ENCODE results near the gene TMEM190.

Gene TMEM190

GRCh38 chr19:55362174-55362989 lies 14.2 kb upstream of the TMEM190 start:
- no peaks in the 10 kb centered on the region for H3K27me3 ChIP-seq (ENCODE audit: control insufficient read depth in 1 of 2, insufficient read depth in 2 of 2, low read length in 2 of 2)
- no peak overlapping the region for H3K9ac ChIP-seq (ENCODE audit: low read depth in 1 of 2, low read length in 2 of 2)
- H3K36me3 ChIP-seq (ENCODE audit: control insufficient read depth in 1 of 2, insufficient read depth in 2 of 2, low read length in 2 of 2), result no peaks in the 10 kb centered on the region
- H3K4me3 ChIP-seq (ENCODE audit: low read depth in 1 of 2, low read length in 2 of 2), result no peak overlapping the region
- H3K4me1 ChIP-seq (ENCODE audit: control insufficient read depth in 1 of 2, insufficient read depth in 2 of 2, low read length in 2 of 2), result no peaks in the 10 kb centered on the region
- H3K27ac ChIP-seq (ENCODE audit: low read depth, low read length), result no peak overlapping the region
- no peaks in the 10 kb centered on the region for H3K9me3 ChIP-seq (ENCODE audit: control insufficient read depth in 1 of 2, low read length in 2 of 2)

- no peaks in the 10 kb centered on the region for H3K4me1 ChIP-seq (ENCODE audit: control insufficient read depth in 1 of 2, insufficient read depth in 2 of 2, low read length in 2 of 2)
- no peak within 1 kb of the TSS for H3K4me3 ChIP-seq (ENCODE audit: low read depth in 1 of 2, low read length in 2 of 2)
- H3K27ac ChIP-seq (ENCODE audit: low read depth, low read length), result no peak within 1 kb of the TSS
- H3K27me3 ChIP-seq (ENCODE audit: control insufficient read depth in 1 of 2, insufficient read depth in 2 of 2, low read length in 2 of 2), result peaks cover under 1 to 4% of the 10 kb centered on the region in 2 donors
- no peaks in the 10 kb centered on the region for H3K9me3 ChIP-seq (ENCODE audit: control insufficient read depth in 1 of 2, low read length in 2 of 2)
- H3K36me3 ChIP-seq (ENCODE audit: control insufficient read depth in 1 of 2, insufficient read depth in 2 of 2, low read length in 2 of 2), result no peaks in the 10 kb centered on the region
- no peak within 1 kb of the TSS for H3K9ac ChIP-seq (ENCODE audit: low read depth in 1 of 2, low read length in 2 of 2)
These were observed 13.5 kb upstream of the TMEM190 start, which contains the start of gene GARIN5B for GRCh38 chr19:55362990-55363716. Gene GARIN5B, minus strand, starts transcription at chr19:55363260. Its CDS starts 194 bp downstream, at chr19:55363066.

GRCh38 chr19:55365245-55365644 lies 11.4 kb upstream of the TMEM190 start:
- Histone ChIP-seq H3K27ac (ENCODE audit: low read depth, low read length) (no peak overlapping the region), H3K4me3 (ENCODE audit: low read depth in 1 of 2, low read length in 2 of 2) (no peak overlapping the region), H3K9ac (ENCODE audit: low read depth in 1 of 2, low read length in 2 of 2) (no peak overlapping the region), H3K4me1 (ENCODE audit: control insufficient read depth in 1 of 2, insufficient read depth in 2 of 2, low read length in 2 of 2) (no peaks in the 10 kb centered on the region), H3K36me3 (ENCODE audit: control insufficient read depth in 1 of 2, insufficient read depth in 2 of 2, low read length in 2 of 2) (no peaks in the 10 kb centered on the region), H3K27me3 (ENCODE audit: control insufficient read depth in 1 of 2, insufficient read depth in 2 of 2, low read length in 2 of 2) (peaks cover 18 to 20% of the 10 kb centered on the region in 2 donors), H3K9me3 (ENCODE audit: control insufficient read depth in 1 of 2, low read length in 2 of 2) (no peaks in the 10 kb centered on the region)

GRCh38 chr19:55365964-55366363 lies 10.7 kb upstream of the TMEM190 start:
- H3K27ac ChIP-seq (ENCODE audit: low read depth, low read length), result no peak overlapping the region
- H3K36me3 ChIP-seq (ENCODE audit: control insufficient read depth in 1 of 2, insufficient read depth in 2 of 2, low read length in 2 of 2), result no peaks in the 10 kb centered on the region
- no peaks in the 10 kb centered on the region for H3K9me3 ChIP-seq (ENCODE audit: control insufficient read depth in 1 of 2, low read length in 2 of 2)
- H3K27me3 ChIP-seq (ENCODE audit: control insufficient read depth in 1 of 2, insufficient read depth in 2 of 2, low read length in 2 of 2), result peaks cover 24% of the 10 kb centered on the region in 2 donors
- H3K4me1 ChIP-seq (ENCODE audit: control insufficient read depth in 1 of 2, insufficient read depth in 2 of 2, low read length in 2 of 2), result no peaks in the 10 kb centered on the region
- H3K4me3 ChIP-seq (ENCODE audit: low read depth in 1 of 2, low read length in 2 of 2), result no peak overlapping the region
- H3K9ac ChIP-seq (ENCODE audit: low read depth in 1 of 2, low read length in 2 of 2), result no peak overlapping the region

- no peaks in the 10 kb centered on the region for H3K4me1 ChIP-seq (ENCODE audit: control insufficient read depth in 1 of 2, insufficient read depth in 2 of 2, low read length in 2 of 2)
- no peak overlapping the region for H3K9ac ChIP-seq (ENCODE audit: low read depth in 1 of 2, low read length in 2 of 2)
- no peaks in the 10 kb centered on the region for H3K36me3 ChIP-seq (ENCODE audit: control insufficient read depth in 1 of 2, insufficient read depth in 2 of 2, low read length in 2 of 2)
- H3K27me3 ChIP-seq (ENCODE audit: control insufficient read depth in 1 of 2, insufficient read depth in 2 of 2, low read length in 2 of 2), result peaks cover 27 to 29% of the 10 kb centered on the region in 2 donors
- no peak overlapping the region for H3K27ac ChIP-seq (ENCODE audit: low read depth, low read length)
- H3K9me3 ChIP-seq (ENCODE audit: control insufficient read depth in 1 of 2, low read length in 2 of 2), result no peaks in the 10 kb centered on the region
- H3K4me3 ChIP-seq (ENCODE audit: low read depth in 1 of 2, low read length in 2 of 2), result no peak overlapping the region
These were observed 9.8 kb upstream of the TMEM190 start for GRCh38 chr19:55366790-55367189.

GRCh38 chr19:55368106-55368505 lies 8.5 kb upstream of the TMEM190 start:
- Histone ChIP-seq H3K9me3 (ENCODE audit: control insufficient read depth in 1 of 2, low read length in 2 of 2) (no peaks in the 10 kb centered on the region), H3K27me3 (ENCODE audit: control insufficient read depth in 1 of 2, insufficient read depth in 2 of 2, low read length in 2 of 2) (peaks cover 36 to 40% of the 10 kb centered on the region in 2 donors), H3K9ac (ENCODE audit: low read depth in 1 of 2, low read length in 2 of 2) (no peak overlapping the region), H3K4me3 (ENCODE audit: low read depth in 1 of 2, low read length in 2 of 2) (no peak overlapping the region), H3K4me1 (ENCODE audit: control insufficient read depth in 1 of 2, insufficient read depth in 2 of 2, low read length in 2 of 2) (no peaks in the 10 kb centered on the region), H3K36me3 (ENCODE audit: control insufficient read depth in 1 of 2, insufficient read depth in 2 of 2, low read length in 2 of 2) (no peaks in the 10 kb centered on the region), H3K27ac (ENCODE audit: low read depth, low read length) (no peak overlapping the region)

- Histone ChIP-seq H3K27ac (ENCODE audit: low read depth, low read length) (no peak overlapping the region), H3K4me3 (ENCODE audit: low read depth in 1 of 2, low read length in 2 of 2) (no peak overlapping the region), H3K27me3 (ENCODE audit: control insufficient read depth in 1 of 2, insufficient read depth in 2 of 2, low read length in 2 of 2) (peaks cover 41 to 45% of the 10 kb centered on the region in 2 donors), H3K9me3 (ENCODE audit: control insufficient read depth in 1 of 2, low read length in 2 of 2) (no peaks in the 10 kb centered on the region), H3K9ac (ENCODE audit: low read depth in 1 of 2, low read length in 2 of 2) (no peak overlapping the region), H3K36me3 (ENCODE audit: control insufficient read depth in 1 of 2, insufficient read depth in 2 of 2, low read length in 2 of 2) (no peaks in the 10 kb centered on the region), H3K4me1 (ENCODE audit: control insufficient read depth in 1 of 2, insufficient read depth in 2 of 2, low read length in 2 of 2) (no peaks in the 10 kb centered on the region)
These were observed 7.7 kb upstream of the TMEM190 start for GRCh38 chr19:55368701-55369563.

GRCh38 chr19:55369653-55370304 lies 6.8 kb upstream of the TMEM190 start:
- no peak overlapping the region for H3K9ac ChIP-seq (ENCODE audit: low read depth in 1 of 2, low read length in 2 of 2)
- peak overlapping the region in 1 of 2 donors; percentile 21 for H3K4me3 ChIP-seq (ENCODE audit: low read depth in 1 of 2, low read length in 2 of 2)
- H3K4me1 ChIP-seq (ENCODE audit: control insufficient read depth in 1 of 2, insufficient read depth in 2 of 2, low read length in 2 of 2), result no peaks in the 10 kb centered on the region
- H3K36me3 ChIP-seq (ENCODE audit: control insufficient read depth in 1 of 2, insufficient read depth in 2 of 2, low read length in 2 of 2), result no peaks in the 10 kb centered on the region
- H3K27me3 ChIP-seq (ENCODE audit: control insufficient read depth in 1 of 2, insufficient read depth in 2 of 2, low read length in 2 of 2), result peaks cover 47 to 49% of the 10 kb centered on the region in 2 donors
- no peak overlapping the region for H3K27ac ChIP-seq (ENCODE audit: low read depth, low read length)
- H3K9me3 ChIP-seq (ENCODE audit: control insufficient read depth in 1 of 2, low read length in 2 of 2), result no peaks in the 10 kb centered on the region

- Histone ChIP-seq H3K36me3 (ENCODE audit: control insufficient read depth in 1 of 2, insufficient read depth in 2 of 2, low read length in 2 of 2) (no peaks in the 10 kb centered on the region), H3K9me3 (ENCODE audit: control insufficient read depth in 1 of 2, low read length in 2 of 2) (no peaks in the 10 kb centered on the region), H3K9ac (ENCODE audit: low read depth in 1 of 2, low read length in 2 of 2) (no peak within 1 kb of the TSS), H3K27ac (ENCODE audit: low read depth, low read length) (no peak within 1 kb of the TSS), H3K4me3 (ENCODE audit: low read depth in 1 of 2, low read length in 2 of 2) (peak within 1 kb of the TSS in 1 of 2 donors; percentile 21), H3K4me1 (ENCODE audit: control insufficient read depth in 1 of 2, insufficient read depth in 2 of 2, low read length in 2 of 2) (no peaks in the 10 kb centered on the region), H3K27me3 (ENCODE audit: control insufficient read depth in 1 of 2, insufficient read depth in 2 of 2, low read length in 2 of 2) (peaks cover 47 to 49% of the 10 kb centered on the region in 2 donors)
These were observed 6.2 kb upstream of the TMEM190 start, which contains the start of gene IL11 for GRCh38 chr19:55370305-55370988. Gene IL11, minus strand, starts transcription at chr19:55370463. Its CDS starts 153 bp downstream, at chr19:55370310.

Data from duodenal mucosa (tissue), 2 donors.